Tongue (tissue), 2 donors: Measurements from ENCODE around the gene NDUFB10. TPM values are rescaled to one million over a fixed set of nuclear protein-coding genes. Genes with fewer than 3 reads are reported as not detected.

Experiments
- DNase-seq: peaks from one replicate; pipeline ENCODE4 v3.0.0-alpha.2; 2015
- total RNA-seq: library from RNA; depleted of rRNA; stranded (reverse); fragments of >200 nt; gene quantifications from one replicate; pipeline ENCODE4 v1.2.3, GENCODE V29; 2014

The NDUFB10 gene
- total RNA-seq, 1 donor from 2014 or later, result 155 TPM

GRCh38 chr16:1984347-1985225 is 25.2 kb downstream of the NDUFB10 start:
- DNase-seq, result no peak

DNA sequence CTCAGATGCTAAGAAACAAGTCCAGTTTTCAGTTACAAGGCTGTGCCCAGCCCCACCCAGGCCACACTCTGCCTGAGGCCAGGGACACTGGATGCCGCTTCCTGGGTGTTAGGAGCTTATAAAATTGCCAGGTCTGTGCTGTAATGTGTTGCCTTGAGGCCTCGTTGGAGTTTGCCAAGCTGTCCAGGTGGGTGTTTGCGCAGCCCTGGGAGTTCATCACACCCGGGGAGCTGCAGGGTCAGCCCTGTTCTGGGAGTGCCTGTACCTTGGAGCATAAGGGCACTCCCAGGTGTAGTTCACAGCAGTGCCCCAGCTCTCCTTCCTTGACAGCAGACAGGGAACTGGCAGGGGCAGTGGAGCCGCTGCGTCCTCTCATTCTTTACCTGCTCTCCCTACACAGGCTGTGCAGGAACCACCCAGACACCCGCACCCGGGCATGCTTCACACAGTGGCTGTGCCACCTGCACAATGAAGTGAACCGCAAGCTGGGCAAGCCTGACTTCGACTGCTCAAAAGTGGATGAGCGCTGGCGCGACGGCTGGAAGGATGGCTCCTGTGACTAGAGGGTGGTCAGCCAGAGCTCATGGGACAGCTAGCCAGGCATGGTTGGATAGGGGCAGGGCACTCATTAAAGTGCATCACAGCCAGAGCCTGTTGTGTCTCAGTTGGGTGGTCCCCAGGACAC is 26.3 kb downstream of the NDUFB10 start:
- no peak for DNase-seq

DNA sequence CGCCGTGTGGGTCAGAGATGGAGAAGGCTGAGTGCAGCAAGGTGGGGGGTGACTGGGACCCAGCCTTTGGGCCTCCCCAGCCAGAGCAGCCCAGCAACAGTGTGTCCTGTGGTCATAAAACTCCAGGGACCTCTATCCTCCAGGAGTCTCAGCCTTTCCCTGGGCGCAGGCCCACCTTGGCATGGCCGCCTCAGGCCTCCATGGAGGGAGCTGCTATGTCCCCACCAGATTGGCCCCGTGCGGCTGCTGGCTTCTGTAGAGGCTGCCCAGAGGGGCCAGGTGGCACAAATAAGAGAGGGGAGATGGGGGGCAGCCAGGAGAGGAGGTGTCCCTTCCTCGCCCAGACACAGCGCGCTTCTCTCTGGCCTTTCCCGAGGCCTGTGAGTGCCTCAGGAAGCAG is 27.9 kb downstream of the NDUFB10 start:
- DNase-seq, result no peak

GRCh38 chr16:1989209-1990100 is 30.1 kb downstream of the NDUFB10 start, which contains the start of gene SYNGR3:
SYNGR3 (plus strand) TSS chr16:1989970; CDS start chr16:1990103, 133 bp downstream.
- DNase-seq, result no peak

GRCh38 chr16:1990101-1990350 is 30.7 kb downstream of the NDUFB10 start:
- DNase-seq, result no peak

DNA sequence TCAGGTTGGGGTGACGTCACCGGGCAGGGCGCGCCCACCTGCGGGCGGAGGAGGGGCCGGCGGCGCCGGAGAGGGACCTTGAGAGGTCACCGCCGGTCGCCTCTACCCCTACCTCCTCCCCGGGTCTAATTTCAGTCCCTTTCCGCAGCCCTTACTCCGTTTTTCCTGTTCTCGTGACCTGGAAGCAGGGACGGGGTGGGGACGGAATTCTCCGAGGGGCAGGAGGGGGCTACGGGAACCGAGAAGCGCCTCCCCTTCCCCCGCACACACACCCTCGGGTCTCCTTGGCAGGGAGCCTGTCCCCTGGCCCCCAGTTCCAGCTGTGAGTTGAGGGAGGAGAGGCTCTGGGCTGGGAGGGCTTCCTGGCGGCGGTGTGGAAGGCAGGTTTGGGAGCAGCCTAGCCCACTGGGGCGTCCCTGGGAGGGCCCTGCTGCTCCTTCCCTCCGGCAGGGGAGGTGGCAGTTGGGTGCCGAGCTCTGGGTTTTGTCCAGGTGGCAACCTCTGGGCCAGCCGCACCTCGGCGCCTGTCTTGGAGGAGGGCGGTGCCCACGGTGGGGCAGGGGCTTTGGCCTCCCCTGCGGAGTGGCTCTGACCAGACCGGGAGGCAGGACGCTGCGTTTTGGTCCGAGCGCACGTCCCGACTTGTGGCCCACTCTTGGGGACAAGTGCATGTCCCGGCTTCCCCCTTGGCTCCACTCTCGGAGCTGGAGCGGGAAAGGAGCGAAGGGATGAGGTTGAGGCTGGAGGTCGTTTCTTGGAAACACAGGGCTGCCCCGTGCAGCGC is 31.2 kb downstream of the NDUFB10 start:
- DNase-seq, result peak; percentile 8

- DNase-seq, result peak; percentile 11
Measured at GRCh38 chr16:1991135-1991551, 31.8 kb downstream of the NDUFB10 start.

- no peak for DNase-seq
Measured at GRCh38 chr16:1991588-1991947, 32.2 kb downstream of the NDUFB10 start.

GRCh38 chr16:1991948-1992703 is 32.8 kb downstream of the NDUFB10 start:
- DNase-seq, result peak; percentile 96

- peak; percentile 13 for DNase-seq
Measured at GRCh38 chr16:1992704-1993317, 33.5 kb downstream of the NDUFB10 start.

DNA sequence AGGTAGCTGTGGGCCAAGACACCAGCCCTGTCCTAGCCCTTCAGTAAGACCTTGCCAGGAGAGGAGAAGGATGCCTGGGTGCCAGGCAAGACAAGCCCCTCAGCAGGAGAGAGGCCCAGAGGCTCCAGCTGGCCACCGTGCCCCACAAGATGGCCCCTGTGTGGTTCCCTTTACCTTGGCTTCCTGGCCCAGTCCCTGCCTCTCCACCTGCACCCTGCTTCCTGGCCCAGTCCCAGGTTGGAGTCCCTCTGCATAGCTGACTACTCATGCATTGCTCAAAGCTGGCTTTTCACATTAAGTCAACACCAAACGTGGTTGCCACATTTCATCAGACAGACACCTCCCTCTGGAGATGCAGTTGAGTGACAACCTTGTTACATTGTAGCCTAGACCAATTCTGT is 34.4 kb downstream of the NDUFB10 start:
- no peak for DNase-seq

GRCh38 chr16:1997494-1998359 is 38.4 kb downstream of the NDUFB10 start:
- DNase-seq, result peak; percentile 31

- DNase-seq, result no peak
Measured at GRCh38 chr16:1998360-1998835, 39.1 kb downstream of the NDUFB10 start.

DNA sequence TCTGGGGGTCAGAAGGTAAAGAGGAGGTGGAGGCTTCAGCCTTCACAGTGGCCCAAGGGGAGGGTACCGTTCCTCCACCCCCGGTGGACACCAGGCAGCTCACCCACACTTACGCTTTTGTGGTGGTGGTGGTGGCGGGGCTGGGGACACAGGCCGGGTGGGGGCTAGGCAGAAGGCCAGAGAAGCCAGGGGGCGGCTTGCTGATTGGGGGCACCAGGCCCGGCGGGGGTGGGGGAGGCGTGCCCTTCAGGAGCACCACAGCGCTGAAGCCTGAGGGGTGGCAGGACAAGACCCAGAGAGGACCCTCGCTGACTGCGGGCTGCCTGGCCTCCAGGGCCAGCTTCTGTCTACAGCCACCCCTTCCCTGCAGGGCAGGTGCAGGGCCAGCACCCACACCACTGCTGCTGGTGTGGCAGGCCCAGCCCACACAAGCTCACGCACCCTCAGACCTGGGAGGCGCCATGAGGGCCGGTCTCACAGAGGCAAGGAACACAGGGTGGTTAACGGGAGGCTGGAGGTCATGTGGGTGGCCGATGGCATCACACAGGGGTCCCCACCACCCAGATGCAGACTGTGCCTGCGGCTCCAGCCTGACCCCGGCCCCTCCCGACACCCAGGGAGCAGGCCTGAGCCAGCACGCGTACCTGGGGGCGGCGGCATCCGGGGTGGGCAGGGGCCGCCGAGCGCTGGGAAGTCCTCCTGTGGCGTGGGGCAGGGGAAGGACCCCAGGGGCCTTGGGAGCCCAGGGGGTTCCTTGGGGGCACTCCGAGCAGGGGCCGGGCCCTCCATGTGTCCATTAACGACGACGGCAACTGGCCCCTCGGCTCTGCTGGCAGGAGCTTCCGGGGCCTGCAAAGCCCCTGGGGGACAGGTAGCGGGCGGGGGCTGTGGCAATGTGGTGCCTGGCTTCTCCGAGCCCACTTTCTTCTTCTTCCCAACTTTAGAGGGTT is 39.8 kb downstream of the NDUFB10 start:
- no peak for DNase-seq

DNA sequence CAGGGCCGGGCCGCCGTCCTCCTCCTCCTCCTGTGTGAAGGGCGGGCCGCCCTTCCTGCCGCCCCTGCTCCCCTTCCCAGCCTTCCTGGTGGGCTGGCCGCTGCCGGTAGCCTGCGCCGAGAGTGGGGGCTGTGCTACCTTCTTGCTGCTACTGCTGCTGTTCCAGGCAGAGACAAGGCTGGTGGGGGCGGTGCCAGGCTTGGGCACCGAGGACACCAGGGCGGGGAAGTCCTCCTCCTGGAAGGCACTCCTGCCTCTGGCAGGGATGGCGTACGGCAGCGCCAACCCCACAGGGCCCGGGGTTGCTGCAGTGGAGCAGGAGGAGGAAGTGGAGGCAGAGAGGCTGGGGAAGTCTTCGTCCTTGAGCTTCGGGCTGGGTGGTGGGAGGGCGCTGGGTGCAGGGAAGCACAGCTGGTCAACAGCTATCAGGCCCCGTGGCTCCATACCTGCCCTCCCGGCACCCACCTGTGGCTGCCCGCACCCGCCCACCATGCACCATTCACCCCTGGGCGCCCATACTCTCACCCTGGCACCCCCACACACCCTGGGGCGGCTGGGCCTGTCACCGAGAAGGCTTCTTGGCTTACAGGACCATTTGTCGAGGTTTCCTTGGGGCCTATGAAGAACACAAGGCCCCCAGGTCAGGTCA is 40.7 kb downstream of the NDUFB10 start:
- no peak for DNase-seq

- DNase-seq, result no peak
Measured at GRCh38 chr16:2001035-2001434, 41.7 kb downstream of the NDUFB10 start.

- no peak for DNase-seq
Measured at GRCh38 chr16:2001456-2002355, 42.4 kb downstream of the NDUFB10 start.
